DND-41 (cell line): ENCODE results near the gene SIRPG.

ENCODE experiments used
- EZH2 ChIP-seq: IDR thresholded peaks from 3 replicates; pipeline ENCODE4 v1.6.1; 2012; ENCODE audit warnings: borderline replicate concordance, low read depth, mild to moderate bottlenecking, moderate library complexity, low read length, inconsistent platforms; ENCODE audit not compliant: severe bottlenecking
- TF ChIP-seq, protein P1 (sequence below): IDR thresholded peaks from 2 replicates; pipeline ENCODE4 v1.5.1; 2012; ENCODE audit warnings: borderline replicate concordance, low read length, moderate library complexity, mild to moderate bottlenecking; ENCODE audit not compliant: poor library complexity, severe bottlenecking; ENCODE audit errors: extremely low read depth

DNA sequence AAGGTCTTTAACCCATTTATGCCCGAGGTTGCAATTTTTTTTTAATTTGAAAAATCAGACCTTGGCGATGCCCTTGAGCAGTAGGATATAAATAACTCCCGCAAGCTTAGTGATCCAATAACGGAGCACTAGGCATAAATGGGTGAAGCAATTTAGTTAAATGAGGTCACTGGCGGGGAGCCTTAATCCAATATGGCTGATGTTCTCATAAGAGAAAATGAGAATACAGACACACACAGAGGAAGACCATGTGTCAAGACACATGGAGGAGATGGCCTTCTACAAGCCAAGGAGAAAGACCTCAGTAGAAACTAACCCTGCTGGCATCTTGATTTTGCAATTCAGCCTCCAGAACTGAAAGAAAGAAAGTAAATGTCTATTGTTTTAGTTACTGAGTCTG, 735 bp downstream of the SIRPG start:
- TF ChIP-seq, protein P1, sequence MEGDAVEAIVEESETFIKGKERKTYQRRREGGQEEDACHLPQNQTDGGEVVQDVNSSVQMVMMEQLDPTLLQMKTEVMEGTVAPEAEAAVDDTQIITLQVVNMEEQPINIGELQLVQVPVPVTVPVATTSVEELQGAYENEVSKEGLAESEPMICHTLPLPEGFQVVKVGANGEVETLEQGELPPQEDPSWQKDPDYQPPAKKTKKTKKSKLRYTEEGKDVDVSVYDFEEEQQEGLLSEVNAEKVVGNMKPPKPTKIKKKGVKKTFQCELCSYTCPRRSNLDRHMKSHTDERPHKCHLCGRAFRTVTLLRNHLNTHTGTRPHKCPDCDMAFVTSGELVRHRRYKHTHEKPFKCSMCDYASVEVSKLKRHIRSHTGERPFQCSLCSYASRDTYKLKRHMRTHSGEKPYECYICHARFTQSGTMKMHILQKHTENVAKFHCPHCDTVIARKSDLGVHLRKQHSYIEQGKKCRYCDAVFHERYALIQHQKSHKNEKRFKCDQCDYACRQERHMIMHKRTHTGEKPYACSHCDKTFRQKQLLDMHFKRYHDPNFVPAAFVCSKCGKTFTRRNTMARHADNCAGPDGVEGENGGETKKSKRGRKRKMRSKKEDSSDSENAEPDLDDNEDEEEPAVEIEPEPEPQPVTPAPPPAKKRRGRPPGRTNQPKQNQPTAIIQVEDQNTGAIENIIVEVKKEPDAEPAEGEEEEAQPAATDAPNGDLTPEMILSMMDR: no peak
- no peak for TF ChIP-seq EZH2
